B cell (primary cell): ENCODE results near the gene EXTL1.

Experiments
- EZH2 ChIP-seq: IDR thresholded peaks from 2 replicates; pipeline ENCODE4 v1.6.1; 2012; ENCODE audit warnings: borderline replicate concordance, low read depth, mild to moderate bottlenecking, moderate library complexity, low read length; ENCODE audit not compliant: insufficient read depth, poor library complexity, severe bottlenecking
- TF ChIP-seq, protein P1 (sequence below): fragments of 200-600 bp; IDR thresholded peaks from one replicate; pipeline ENCODE4 v1.8.0; 2022; ENCODE audit warnings: antibody characterized with exemption, mild to moderate bottlenecking

DNA sequence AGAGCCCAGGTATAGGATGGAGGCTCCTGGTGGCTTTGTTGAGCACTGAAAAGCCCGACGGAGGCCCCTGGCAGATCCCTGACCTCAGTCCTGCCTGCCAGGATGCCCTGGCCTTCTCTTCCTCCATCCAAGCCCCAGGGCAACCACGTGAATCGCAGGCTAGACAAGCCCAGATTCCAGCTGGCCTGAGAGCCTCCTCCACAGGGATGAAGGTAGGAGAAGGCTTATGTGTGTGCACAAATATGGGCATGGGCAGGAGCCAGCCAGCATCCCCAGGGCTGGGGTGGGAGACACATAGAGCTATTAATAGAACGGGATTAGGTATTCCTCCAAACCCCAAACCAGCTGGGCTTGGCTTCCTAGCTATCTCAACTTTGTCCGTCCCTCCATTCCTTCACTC lies 4.0 kb upstream of the EXTL1 start:
- TF ChIP-seq, protein P1, sequence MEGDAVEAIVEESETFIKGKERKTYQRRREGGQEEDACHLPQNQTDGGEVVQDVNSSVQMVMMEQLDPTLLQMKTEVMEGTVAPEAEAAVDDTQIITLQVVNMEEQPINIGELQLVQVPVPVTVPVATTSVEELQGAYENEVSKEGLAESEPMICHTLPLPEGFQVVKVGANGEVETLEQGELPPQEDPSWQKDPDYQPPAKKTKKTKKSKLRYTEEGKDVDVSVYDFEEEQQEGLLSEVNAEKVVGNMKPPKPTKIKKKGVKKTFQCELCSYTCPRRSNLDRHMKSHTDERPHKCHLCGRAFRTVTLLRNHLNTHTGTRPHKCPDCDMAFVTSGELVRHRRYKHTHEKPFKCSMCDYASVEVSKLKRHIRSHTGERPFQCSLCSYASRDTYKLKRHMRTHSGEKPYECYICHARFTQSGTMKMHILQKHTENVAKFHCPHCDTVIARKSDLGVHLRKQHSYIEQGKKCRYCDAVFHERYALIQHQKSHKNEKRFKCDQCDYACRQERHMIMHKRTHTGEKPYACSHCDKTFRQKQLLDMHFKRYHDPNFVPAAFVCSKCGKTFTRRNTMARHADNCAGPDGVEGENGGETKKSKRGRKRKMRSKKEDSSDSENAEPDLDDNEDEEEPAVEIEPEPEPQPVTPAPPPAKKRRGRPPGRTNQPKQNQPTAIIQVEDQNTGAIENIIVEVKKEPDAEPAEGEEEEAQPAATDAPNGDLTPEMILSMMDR: no peak
- no peak for TF ChIP-seq EZH2
